ENCODE results near the gene HOXA2.

The HOXA2 gene

GRCh38 chr7:27071622-27072390, 30.7 kb downstream of the HOXA2 start:
- DNase-seq = no peak

GRCh38 chr7:27068259-27068658, 34.2 kb downstream of the HOXA2 start:
- DNase-seq = no peak

DNA sequence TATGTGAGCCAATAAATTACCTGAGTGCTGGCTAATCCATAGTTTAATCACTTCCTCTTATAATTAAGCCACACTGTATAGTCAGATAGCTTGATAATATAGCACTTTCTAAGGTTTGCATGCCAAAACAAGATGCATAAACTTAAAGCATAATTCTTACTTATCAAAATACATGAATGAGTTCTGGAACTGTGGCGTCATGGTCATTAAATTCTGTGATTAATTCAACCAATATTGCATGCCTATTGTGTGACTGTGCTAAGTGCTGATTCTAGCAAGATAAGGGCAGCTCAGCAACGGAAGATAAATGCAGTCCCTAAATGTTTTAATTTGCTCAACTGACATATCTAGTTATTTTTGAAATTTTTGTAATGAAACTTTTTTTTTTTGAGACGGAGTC, 36.3 kb downstream of the HOXA2 start:
- DNase-seq = no peak

GRCh38 chr7:27065709-27066108, 36.8 kb downstream of the HOXA2 start:
- DNase-seq = no peak

GRCh38 chr7:27064661-27065060, 37.8 kb downstream of the HOXA2 start:
- no peak for DNase-seq

GRCh38 chr7:27064159-27064558, 38.3 kb downstream of the HOXA2 start:
- no peak for DNase-seq

GRCh38 chr7:27062946-27063345, 39.5 kb downstream of the HOXA2 start:
- no peak for DNase-seq

DNA sequence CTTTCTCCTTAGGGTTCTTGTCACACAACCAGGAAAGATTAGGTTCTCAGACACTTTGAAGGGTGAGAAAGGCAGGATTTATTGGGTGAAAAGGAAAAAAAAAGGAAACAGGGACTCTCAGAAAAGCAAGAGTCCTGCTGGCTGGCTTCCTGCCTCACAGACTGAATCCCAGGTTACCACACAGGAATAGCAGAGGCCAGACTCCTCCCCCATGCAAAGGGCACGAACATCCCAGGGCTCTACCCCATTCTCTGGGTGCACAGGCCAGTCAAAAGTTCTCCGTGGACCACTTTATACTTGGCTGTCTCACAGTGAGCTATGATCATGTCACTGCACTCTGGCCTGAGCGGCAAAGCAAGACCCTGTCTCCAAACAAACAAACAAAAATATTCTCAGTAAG, 49.3 kb downstream of the HOXA2 start:
- no peak for DNase-seq

GRCh38 chr7:27051451-27051850, 51.0 kb downstream of the HOXA2 start:
- DNase-seq = no peak

Measured in NCI-H510A (cell line).